A673 (cell line): ENCODE measurements around the gene KIN. TPM values are rescaled to one million over a fixed set of nuclear protein-coding genes. Genes with fewer than 3 reads are reported as not detected.

ENCODE experiments used
- BruUV-seq: library from RNA; stranded (reverse); fragments of 400-500 nt; replicated peaks from 2 replicates; lab custom pipeline; 2021; lab: Mats Ljungman, UMichigan
- CTCF ChIA-PET: fragments of 300-600 bp; sonication (Branson Sonifier 250); formaldehyde crosslinking; loops from one replicate; lab custom pipeline; 2022; ENCODE audit warnings: antibody characterized with exemption; lab: Charles Lee
- POLR2A ChIA-PET: fragments of 300-600 bp; sonication (Branson Sonifier 250); formaldehyde crosslinking; loops from one replicate; lab custom pipeline; 2022; ENCODE audit warnings: antibody characterized with exemption; ENCODE audit not compliant: low non-redundant PET; lab: Charles Lee
- DNase-seq: peaks from one replicate; pipeline ENCODE4 v3.0.0-alpha.2; 2015; ENCODE audit warnings: low spot score
- H3K27ac ChIP-seq: fragments of 200-600 bp; sonication (generic); 2 replicates; pipeline ENCODE4 v1.5.1; 2016; ENCODE audit warnings: mixed run types, low read depth, mild to moderate bottlenecking, mixed read lengths, antibody characterized with exemption, low read length; ENCODE audit not compliant: poor library complexity, severe bottlenecking
- H3K27me3 ChIP-seq: fragments of 200-600 bp; sonication (generic); replicated peaks from 2 replicates; pipeline ENCODE4 v1.6.1; 2017; ENCODE audit warnings: mixed run types, low read depth, mild to moderate bottlenecking, mixed read lengths, antibody characterized with exemption, low read length; ENCODE audit not compliant: insufficient read depth, poor library complexity
- H3K36me3 ChIP-seq: fragments of 200-600 bp; sonication (generic); 2 replicates; pipeline ENCODE4 v1.6.1; 2016; ENCODE audit warnings: mixed run types, mild to moderate bottlenecking, mixed read lengths, antibody characterized with exemption, low read length; ENCODE audit not compliant: insufficient read depth, poor library complexity, severe bottlenecking
- H3K4me1 ChIP-seq: fragments of 200-600 bp; sonication (generic); 2 replicates; pipeline ENCODE4 v1.6.1; 2017; ENCODE audit warnings: mixed run types, mild to moderate bottlenecking, mixed read lengths, antibody characterized with exemption, low read length; ENCODE audit not compliant: insufficient read depth, poor library complexity, severe bottlenecking
- H3K4me3 ChIP-seq: fragments of 200-600 bp; sonication (generic); 2 replicates; pipeline ENCODE4 v1.5.1; 2016; ENCODE audit warnings: low read depth, mixed run types, mild to moderate bottlenecking, mixed read lengths, low read length; ENCODE audit not compliant: poor library complexity, severe bottlenecking
- H3K9me3 ChIP-seq: fragments of 200-600 bp; sonication (generic); 2 replicates; pipeline ENCODE4 v1.6.1; 2016; ENCODE audit warnings: mixed run types, low read depth, mild to moderate bottlenecking, mixed read lengths, antibody characterized with exemption, low read length; ENCODE audit not compliant: poor library complexity, severe bottlenecking
- CTCF ChIP-seq: fragments of 300-800, 200-600 bp; sonication (generic); conservative IDR thresholded peaks from 2 replicates; pipeline ENCODE4 v1.5.1; 2017; ENCODE audit warnings: low read depth, mild to moderate bottlenecking, antibody characterized with exemption, low read length, moderate library complexity, mixed read lengths
- EZH2 ChIP-seq: fragments of 200-600 bp; sonication (generic); IDR thresholded peaks from 2 replicates; pipeline ENCODE4 v1.6.1; 2017; ENCODE audit warnings: borderline replicate concordance, low read depth, mild to moderate bottlenecking, mixed read lengths, antibody characterized with exemption, low read length; ENCODE audit not compliant: poor library complexity, severe bottlenecking
- intact Hi-C: fragments of 100-400 bp; cut with micrococcal nuclease; formaldehyde crosslinking; loops from one replicate; pipeline ENCODE4 v1.10.0; 2022; ENCODE audit not compliant: unreplicated experiment
- total RNA-seq: library from RNA; stranded (reverse); gene quantifications from 2 replicates; pipeline ENCODE4 v1.2.3, GENCODE V29; 2021

The KIN gene
- total RNA-seq, 1 experiment from 2014 or later = 16.3 TPM

- Histone ChIP-seq H3K9me3 (no peaks in the 10 kb centered on the region), H3K4me1 (peaks cover 7% of the 10 kb centered on the region), H3K27ac (no peak overlapping the region), H3K27me3 (no peaks in the 10 kb centered on the region), H3K4me3 (no peak overlapping the region), H3K36me3 (peaks cover 17% of the 10 kb centered on the region)
- TF ChIP-seq EZH2 (no peak), CTCF (no peak)
- no peak for DNase-seq
- ChIA-PET POLR2A (no interaction called here), CTCF (no interaction called here)
- intact Hi-C loops = no loop called here
- no TSS peak for BruUV-seq
These were observed 36.5 kb upstream of the KIN start for GRCh38 chr10:7824251-7824650.

GRCh38 chr10:7819121-7819460 is 31.3 kb upstream of the KIN start:
- CTCF ChIA-PET = no interaction called here
- Histone ChIP-seq H3K4me3 (peak overlapping the region; percentile 92), H3K9me3 (no peaks in the 10 kb centered on the region), H3K27me3 (no peaks in the 10 kb centered on the region), H3K27ac (peak overlapping the region; percentile 79), H3K4me1 (peaks cover 7% of the 10 kb centered on the region), H3K36me3 (peaks cover under 1% of the 10 kb centered on the region)
- POLR2A ChIA-PET = no interaction called here
- TF ChIP-seq CTCF (peak; percentile 35), EZH2 (no peak)
- intact Hi-C loops = no loop called here
- no TSS peak for BruUV-seq
- peak; percentile 48 for DNase-seq

- peak; percentile 96 for DNase-seq
- no TSS peak for BruUV-seq
- Histone ChIP-seq H3K27ac (peak within 1 kb of the TSS; percentile 79), H3K4me3 (peak within 1 kb of the TSS; percentile 92), H3K9me3 (no peaks in the 10 kb centered on the region), H3K27me3 (no peaks in the 10 kb centered on the region), H3K4me1 (peaks cover 7% of the 10 kb centered on the region), H3K36me3 (no peaks in the 10 kb centered on the region)
- ChIA-PET CTCF (interaction anchor here (0.9 to 1.0 kb wide), 2 partner anchors 31 to 293 kb away, joined by 3 to 5 read pairs; partner anchors contain the start of genes ATP5F1C and KIN), POLR2A (interaction anchor here (0.6 to 1.0 kb wide), 2 partner anchors 12 to 31 kb away, joined by 4 read pairs; no protein-coding TSS in a partner anchor)
- TF ChIP-seq CTCF (no peak), EZH2 (no peak)
- intact Hi-C loops = no loop called here
These were observed 30.7 kb upstream of the KIN start, which contains the start of gene TAF3 for GRCh38 chr10:7818295-7819120. TSS of gene TAF3 (plus strand) at chr10:7818505. CDS start at chr10:7818710, 205 bp downstream.
